Heart left ventricle (tissue), 16 donors: ENCODE data around the gene MRC2. TPM values are rescaled to one million over a fixed set of nuclear protein-coding genes. Genes with fewer than 3 reads are reported as not detected.

Experiments
- ATAC-seq, 4 donors: fragments of 200-7000 bp; cut with Tn5 transposase; one replicate each; pipeline ENCODE4 v1.9.1; 2020 to 2022; ENCODE audit warnings: moderate library complexity in 4 of 4, mild to moderate bottlenecking in 3 of 4, moderate number of reproducible peaks in 1 of 4
- DNase-seq, 5 donors: peaks; one replicate each; pipeline ENCODE4 v3.0.0-alpha.2; 2020
- H3K27ac ChIP-seq, 12 donors: fragments of 200-600 bp; sonication (generic) in 4 of 12; one replicate each; pipeline versions ENCODE4 v1.5.0 to v1.8.0; 2016 to 2022; ENCODE audit warnings: mild to moderate bottlenecking in 2 of 12
- H3K27me3 ChIP-seq, 9 donors: fragments of 200-600 bp; sonication (generic) in 2 of 9; one replicate each; pipeline versions ENCODE4 v1.5.1 to v1.8.0; 2016 to 2022; ENCODE audit warnings: mild to moderate bottlenecking in 3 of 9
- H3K36me3 ChIP-seq, 9 donors: fragments of 200-600 bp; sonication (generic) in 2 of 9; one replicate each; pipeline versions ENCODE4 v1.5.0 to v1.8.0; 2018 to 2022; ENCODE audit warnings: mild to moderate bottlenecking in 2 of 9
- H3K4me1 ChIP-seq, 12 donors: fragments of 200-600 bp; sonication (generic) in 4 of 12; one replicate each; pipeline versions ENCODE4 v1.5.0 to v1.8.0; 2016 to 2022; ENCODE audit warnings: mild to moderate bottlenecking in 3 of 12
- H3K4me3 ChIP-seq, 12 donors: fragments of 200-600 bp; sonication (generic) in 4 of 12; one replicate each; pipeline versions ENCODE4 v1.5.0 to v1.8.0; 2017 to 2022; ENCODE audit warnings: mild to moderate bottlenecking in 9 of 12, moderate library complexity in 4 of 12
- H3K9me3 ChIP-seq, 12 donors: fragments of 200-600 bp; sonication (generic) in 4 of 12; one replicate each; pipeline versions ENCODE4 v1.5.0 to v1.8.0; 2016 to 2022; ENCODE audit warnings: mild to moderate bottlenecking in 1 of 12
- CTCF ChIP-seq, 12 donors: fragments of 200-600 bp; sonication (generic) in 4 of 12; IDR thresholded peaks; one replicate each; pipeline versions ENCODE4 v1.5.0 to v1.8.0; 2018 to 2022; ENCODE audit warnings: antibody characterized with exemption in 12 of 12, mild to moderate bottlenecking in 5 of 12
- POLR2A ChIP-seq, 2 donors: fragments of 450-650 bp; IDR thresholded peaks; one replicate each; pipeline ENCODE4 v1.6.1; 2017; ENCODE audit warnings: antibody characterized with exemption in 2 of 2, mild to moderate bottlenecking in 2 of 2, moderate library complexity in 2 of 2
- WGBS, 4 donors: extraction: QIAGEN DNeasy Blood & Tissue Kit in 2 of 4; methylation state at CpG; one replicate each; pipeline versions ENCODE4 v1.1.5 to v1.1.7; 2013 to 2018; 5-methylcytosine and 5-hydroxymethylcytosine counted together
- intact Hi-C, 10 donors: fragments of 100-400 bp; cut with DNase I; formaldehyde crosslinking; loops; one replicate each; pipeline versions ENCODE4 v1.11.1 to v1.14.2; 2022
- polyA plus RNA-seq, 2 donors: library from polyadenylated mRNA; stranded (reverse); fragments of 200-250 nt; gene quantifications; one replicate each; pipeline ENCODE4 v1.2.3, GENCODE V29; 2013
- total RNA-seq, 9 donors: library from RNA; depleted of rRNA in 2 of 9; stranded (reverse); fragments of >200 nt in 2 of 9; fragmentation: NEBNext Ultra II Directional in 3 of 9; extraction: Animal tissue kit (Norgen Biotek cat#: 25700) in 3 of 9; gene quantifications; one replicate each; pipeline versions ENCODE4 v1.1.0 to v1.2.4, GENCODE V29; 2016 to 2023
- donor health status: ischemic (EF 13 %, LVEDD 7.1; RV severe dilation, severe dysfunction).
- donor health status: healthy with polysubstance abuse.
- donor health status: DM: no; HTN: yes; CAD: no.
- donor health status: DM: no; HTN: no; CAD: no.
- donor health status: ischemic (EF 25% LVEDD 6.9; RV normal size, moderate dysfunction).
- donor health status: ischemic (EF 25% LVEDD 5.7; RV mildly dilated, moderate dysfunction).
- donor health status: healthy.
- donor health status: DM: yes; HTN: yes; CAD: no.
- donor health status: ischemic (EF 35%, LVEDD 5.7; RV mildly dilated, moderate dysfunction).
- donor health status: nonischemic (EF 11% LVEDD 7.7; RV severe dilation, severe dysfunction).
- donor health status: DM: yes; HTN: yes; CAD: no.
- donor health status: PGD.
- donor health status: ischemic (EF 29% LVEDD 5.4; RV normal size, mild dysfunction).
- donor health status: nonischemic (EF 23%, LVEDD 6.1; RV moderate dilation, normal function).

Gene MRC2
- total and polyA plus RNA-seq, 11 donors: 13.1 to 50.8 (median 21.0) TPM

DNA sequence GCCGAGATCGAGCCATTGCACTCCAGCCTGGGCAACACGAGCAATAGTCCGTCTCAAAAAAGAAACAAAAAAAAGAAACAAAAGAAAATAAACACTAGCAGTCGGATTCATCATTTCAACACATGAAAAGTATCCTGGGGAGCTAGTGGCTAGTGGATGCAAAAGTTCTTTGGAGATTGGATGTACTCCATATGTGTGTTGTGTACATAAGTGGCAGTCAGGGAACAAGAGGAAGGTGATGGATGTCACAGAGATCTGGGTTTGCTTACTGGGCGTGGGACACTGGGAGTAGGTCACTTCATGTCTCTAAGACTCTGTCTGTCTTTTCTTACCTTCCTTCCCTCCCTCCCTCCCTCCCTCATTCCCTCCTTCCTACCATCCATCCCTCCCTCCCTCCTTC is 35.4 kb downstream of the MRC2 start:
- Histone ChIP-seq H3K4me1 (no peaks in the 10 kb centered on the region), H3K27me3 (no peaks in the 10 kb centered on the region), H3K36me3 (peaks cover 0 to 18% (median 0%) of the 10 kb centered on the region in 9 donors), H3K4me3 (no peak overlapping the region), H3K9me3 (peaks cover 0 to 14% (median 5%) of the 10 kb centered on the region in 12 donors), H3K27ac (no peak overlapping the region)
- ATAC-seq (no peak), DNase-seq (no peak)
- TF ChIP-seq CTCF (IDR thresholded peaks at IDR 0.05) (no peak), POLR2A (IDR thresholded peaks at IDR 0.05) (no peak)
- intact Hi-C loops: no loop called here
- 89 to 92% (median 91%) methylated on average over 6 of the region's 6 CpGs for WGBS, 4 donors

DNA sequence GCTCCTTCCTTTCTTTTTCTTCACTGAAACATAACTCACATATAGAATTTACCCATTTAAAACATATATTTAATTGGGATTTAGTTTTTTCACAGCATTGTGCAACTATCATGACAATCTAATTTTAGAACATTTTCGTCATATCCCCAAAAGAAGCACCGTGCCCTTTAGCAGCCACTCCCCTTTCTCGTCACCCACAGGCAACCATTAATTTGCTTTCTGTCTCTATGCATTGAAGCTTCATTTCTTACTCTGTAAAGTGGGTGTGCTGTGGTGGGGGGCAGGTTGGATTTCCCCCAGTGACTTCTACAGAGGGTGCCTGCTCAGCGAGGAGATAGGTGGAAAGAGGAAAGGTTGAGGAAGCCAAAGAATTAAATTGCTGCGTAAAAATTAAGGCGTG is 35.8 kb downstream of the MRC2 start:
- TF ChIP-seq CTCF (IDR thresholded peaks at IDR 0.05) (no peak), POLR2A (IDR thresholded peaks at IDR 0.05) (no peak)
- 74 to 81% (median 76%) methylated on average over 6 of the region's 6 CpGs for WGBS, 4 donors
- H3K4me3 ChIP-seq: no peak overlapping the region
- peaks cover 0 to 14% (median 5%) of the 10 kb centered on the region in 12 donors for H3K9me3 ChIP-seq
- H3K27me3 ChIP-seq: no peaks in the 10 kb centered on the region
- no peak overlapping the region for H3K27ac ChIP-seq
- no peak for DNase-seq
- H3K36me3 ChIP-seq: peaks cover 0 to 21% (median 0%) of the 10 kb centered on the region in 9 donors
- ATAC-seq: no peak
- intact Hi-C loops: no loop called here
- H3K4me1 ChIP-seq: no peaks in the 10 kb centered on the region

DNA sequence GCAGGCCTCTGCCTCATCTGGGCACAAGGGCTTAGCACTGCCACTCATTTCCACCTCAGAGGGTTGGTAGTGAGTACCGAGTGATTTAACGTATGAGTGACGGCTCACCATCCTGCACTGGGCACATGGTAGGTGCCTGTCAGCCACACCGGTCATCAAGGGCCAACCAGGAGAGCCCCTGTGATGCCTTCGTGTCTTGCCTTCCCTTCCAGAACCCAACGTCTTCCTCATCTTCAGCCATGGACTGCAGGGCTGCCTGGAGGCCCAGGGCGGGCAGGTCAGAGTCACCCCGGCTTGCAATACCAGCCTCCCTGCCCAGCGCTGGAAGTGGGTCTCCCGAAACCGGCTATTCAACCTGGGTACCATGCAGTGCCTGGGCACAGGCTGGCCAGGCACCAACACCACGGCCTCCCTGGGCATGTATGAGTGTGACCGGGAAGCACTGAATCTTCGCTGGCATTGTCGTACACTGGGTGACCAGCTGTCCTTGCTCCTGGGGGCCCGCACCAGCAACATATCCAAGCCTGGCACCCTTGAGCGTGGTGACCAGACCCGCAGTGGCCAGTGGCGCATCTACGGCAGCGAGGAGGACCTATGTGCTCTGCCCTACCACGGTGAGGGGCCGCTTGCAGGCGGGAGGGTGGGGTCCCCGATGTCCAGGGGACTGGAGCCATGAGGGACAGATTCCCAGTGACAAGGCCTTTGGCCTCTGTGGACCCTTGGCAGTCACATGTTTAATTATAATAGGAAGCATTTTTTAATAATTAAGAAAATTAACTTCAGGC is 37.1 kb downstream of the MRC2 start:
- H3K27me3 ChIP-seq: no peaks in the 10 kb centered on the region
- 96 to 99% (median 96%) methylated on average over 15 to 25 of the region's 25 CpGs for WGBS, 4 donors
- TF ChIP-seq CTCF (IDR thresholded peaks at IDR 0.05): no peak
- TF ChIP-seq POLR2A (IDR thresholded peaks at IDR 0.05): no peak
- no peak overlapping the region for H3K27ac ChIP-seq
- peaks cover 0 to 26% (median 0%) of the 10 kb centered on the region in 9 donors for H3K36me3 ChIP-seq
- no peak overlapping the region for H3K4me3 ChIP-seq
- H3K9me3 ChIP-seq: peaks cover 0 to 14% (median 5%) of the 10 kb centered on the region in 12 donors
- H3K4me1 ChIP-seq: no peaks in the 10 kb centered on the region
- intact Hi-C loops: no loop called here
- ATAC-seq (peak in 2 of 4 donors; percentile 7 to 27), DNase-seq (no peak)

DNA sequence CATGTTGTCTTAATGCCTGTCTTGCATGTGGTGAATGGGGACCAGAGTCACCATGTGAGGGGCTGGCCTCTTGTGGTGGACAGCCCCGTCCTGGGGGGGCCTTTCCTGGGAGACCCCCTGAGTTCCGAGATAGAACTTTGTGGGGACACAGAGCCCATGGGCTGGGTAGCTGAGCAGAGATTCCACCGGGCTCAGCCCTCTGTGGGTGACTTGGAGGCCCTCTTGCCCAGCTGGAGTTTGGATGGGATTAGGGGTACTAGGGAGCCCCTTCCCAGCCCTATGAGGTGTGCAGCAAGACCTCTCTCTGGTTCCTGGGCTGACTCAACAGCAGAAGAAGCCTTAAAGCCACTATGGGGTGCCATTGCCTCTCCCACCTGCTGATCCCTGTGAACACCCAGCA is 38.1 kb downstream of the MRC2 start:
- no peak for ATAC-seq

More for the DNA sequence above, 38.1 kb downstream of the MRC2 start:
- Histone ChIP-seq H3K27ac (no peak overlapping the region), H3K9me3 (peaks cover 0 to 8% (median 4%) of the 10 kb centered on the region in 12 donors), H3K36me3 (peaks cover 0 to 31% (median 0%) of the 10 kb centered on the region in 9 donors), H3K4me3 (no peak overlapping the region), H3K27me3 (no peaks in the 10 kb centered on the region), H3K4me1 (no peaks in the 10 kb centered on the region)
- intact Hi-C loops: no loop called here
- TF ChIP-seq POLR2A (IDR thresholded peaks at IDR 0.05) (no peak), CTCF (IDR thresholded peaks at IDR 0.05) (no peak)
- no peak for DNase-seq
- 89 to 97% (median 92%) methylated on average over 3 of the region's 3 CpGs for WGBS, 4 donors
